H9 (cell line): ENCODE results near the gene SBNO1. TPM values are rescaled to one million over a fixed set of nuclear protein-coding genes. Genes with fewer than 3 reads are reported as not detected.
"Not testable (repeated sequence)": the region's sequence is repeated elsewhere in the genome, so short reads cannot be mapped to it uniquely, and the experiment has no call there.

Experiments used
- DNase-seq: peaks from one replicate; pipeline ENCODE4 v3.0.0-alpha.2; 2017
- H2AFZ ChIP-seq: one replicate; pipeline ENCODE4 v1.6.1; 2013; ENCODE audit warnings: mild to moderate bottlenecking, low read length, control low read depth, moderate library complexity
- H2AK5ac ChIP-seq: 2 replicates; pipeline ENCODE4 v1.6.1; 2013; ENCODE audit warnings: low read length, control low read depth, mixed read lengths; ENCODE audit not compliant: insufficient read length
- H2BK120ac ChIP-seq: one replicate; pipeline ENCODE4 v1.6.1; 2013; ENCODE audit warnings: low read depth, mild to moderate bottlenecking, low read length, control low read depth, inconsistent platforms; ENCODE audit not compliant: poor library complexity, severe bottlenecking
- H2BK12ac ChIP-seq: 2 replicates; pipeline ENCODE4 v1.6.1; 2013; ENCODE audit warnings: low read length, control low read depth, mixed read lengths, low read depth; ENCODE audit not compliant: insufficient read length
- H2BK15ac ChIP-seq: 2 replicates; pipeline ENCODE4 v1.6.1; 2013; ENCODE audit warnings: low read depth, low read length, control low read depth
- H2BK20ac ChIP-seq: one replicate; pipeline ENCODE4 v1.6.1; 2013; ENCODE audit warnings: low read depth, mild to moderate bottlenecking, low read length, control low read depth, inconsistent platforms; ENCODE audit not compliant: poor library complexity, severe bottlenecking
- H2BK5ac ChIP-seq: 2 replicates; pipeline ENCODE4 v1.6.1; 2013; ENCODE audit warnings: low read length, control low read depth, mixed read lengths; ENCODE audit not compliant: insufficient read length
- H3K14ac ChIP-seq: 2 replicates; pipeline ENCODE4 v1.6.1; 2013; ENCODE audit warnings: low read length, control low read depth; ENCODE audit not compliant: insufficient read depth
- H3K18ac ChIP-seq: 2 replicates; pipeline ENCODE4 v1.6.1; 2013; ENCODE audit warnings: low read depth, mild to moderate bottlenecking, mixed read lengths, low read length, control low read depth; ENCODE audit not compliant: insufficient read length
- H3K23ac ChIP-seq: 2 replicates; pipeline ENCODE4 v1.6.1; 2013; ENCODE audit warnings: low read length, control low read depth, mixed read lengths, low read depth; ENCODE audit not compliant: insufficient read length
- H3K23me2 ChIP-seq: 2 replicates; pipeline ENCODE4 v1.6.1; 2013; ENCODE audit warnings: low read depth, mild to moderate bottlenecking, mixed read lengths, low read length, control low read depth; ENCODE audit not compliant: insufficient read length, poor library complexity, severe bottlenecking
- H3K27ac ChIP-seq: 2 replicates; pipeline ENCODE4 v1.5.1; 2013; ENCODE audit warnings: low read length, control low read depth, mixed read lengths, low read depth; ENCODE audit not compliant: insufficient read length
- H3K27me3 ChIP-seq: 2 replicates; pipeline ENCODE4 v1.6.1; 2013; ENCODE audit warnings: low read length, control low read depth, inconsistent platforms; ENCODE audit not compliant: insufficient read depth
- H3K4ac ChIP-seq: 2 replicates; pipeline ENCODE4 v1.6.1; 2013; ENCODE audit warnings: low read depth, mild to moderate bottlenecking, control low read depth, inconsistent platforms, low read length, moderate library complexity
- H3K4me1 ChIP-seq: 2 replicates; pipeline ENCODE4 v1.6.1; 2013; ENCODE audit warnings: low read length, control low read depth, inconsistent platforms; ENCODE audit not compliant: insufficient read depth
- H3K4me2 ChIP-seq: 2 replicates; pipeline ENCODE4 v1.6.1; 2013; ENCODE audit warnings: low read length, control low read depth, mixed read lengths; ENCODE audit not compliant: insufficient read length, insufficient read depth
- H3K56ac ChIP-seq: 2 replicates; pipeline ENCODE4 v1.6.1; 2013; ENCODE audit warnings: low read depth, mild to moderate bottlenecking, mixed read lengths, low read length, control low read depth; ENCODE audit not compliant: insufficient read length
- H3K79me1 ChIP-seq: 2 replicates; pipeline ENCODE4 v1.6.1; 2013; ENCODE audit warnings: low read depth, mild to moderate bottlenecking, moderate library complexity, low read length, control low read depth, inconsistent platforms; ENCODE audit not compliant: insufficient read depth, poor library complexity, severe bottlenecking
- H3K79me2 ChIP-seq: 2 replicates; pipeline ENCODE4 v1.6.1; 2013; ENCODE audit warnings: low read length, control low read depth, inconsistent platforms; ENCODE audit not compliant: insufficient read depth
- H3K9ac ChIP-seq: 2 replicates; pipeline ENCODE4 v1.6.1; 2013; ENCODE audit warnings: low read length, control low read depth, mixed read lengths; ENCODE audit not compliant: insufficient read length; ENCODE audit errors: extremely low read depth
- H3K9me3 ChIP-seq: one replicate; pipeline ENCODE4 v1.6.1; 2013; ENCODE audit warnings: low read depth, low read length, inconsistent platforms; ENCODE audit not compliant: control insufficient read depth
- H3T11ph ChIP-seq: one replicate; pipeline ENCODE4 v1.6.1; 2013; ENCODE audit warnings: mild to moderate bottlenecking, low read length, control low read depth, inconsistent platforms
- H4K20me1 ChIP-seq: one replicate; pipeline ENCODE4 v1.6.1; 2013; ENCODE audit not compliant: control insufficient read depth, insufficient read length, insufficient read depth
- H4K5ac ChIP-seq: 2 replicates; pipeline ENCODE4 v1.6.1; 2013; ENCODE audit warnings: low read depth, mild to moderate bottlenecking, mixed read lengths, low read length, control low read depth; ENCODE audit not compliant: insufficient read length
- H4K8ac ChIP-seq: replicated peaks from 2 replicates; pipeline ENCODE4 v1.6.1; 2013; ENCODE audit warnings: low read length, control low read depth, mixed read lengths, low read depth; ENCODE audit not compliant: insufficient read length
- H4K91ac ChIP-seq: 2 replicates; pipeline ENCODE4 v1.6.1; 2013; ENCODE audit warnings: low read depth, mild to moderate bottlenecking, moderate library complexity, mixed read lengths, low read length, control low read depth; ENCODE audit not compliant: insufficient read length
- H3K27ac Mint-ChIP-seq, 3 experiments: 2 replicates in 2 of 3; 3 replicates in 1 of 3; pipeline ENCODE4 v1.8.0; 2020 to 2021; ENCODE audit warnings: mixed read lengths in 3 of 3, mild to moderate bottlenecking in 1 of 3, moderate library complexity in 1 of 3
- H3K27me3 Mint-ChIP-seq: 2 replicates; pipeline ENCODE4 v1.8.0; 2021; ENCODE audit warnings: low read depth, mild to moderate bottlenecking, moderate library complexity, mixed read lengths
- H3K36me3 Mint-ChIP-seq, 3 experiments: 2 replicates in 2 of 3; 3 replicates in 1 of 3; pipeline ENCODE4 v1.8.0; 2020 to 2021; ENCODE audit warnings: low read depth in 3 of 3, mixed read lengths in 3 of 3; ENCODE audit not compliant: insufficient read depth in 1 of 3
- H3K4me1 Mint-ChIP-seq, 2 experiments: 2 replicates each; pipeline ENCODE4 v1.8.0; 2020; ENCODE audit warnings: mixed read lengths in 2 of 2
- H3K4me3 Mint-ChIP-seq, 2 experiments: 2 replicates in 1 of 2; 3 replicates in 1 of 2; pipeline ENCODE4 v1.8.0; 2020 to 2021; ENCODE audit warnings: mild to moderate bottlenecking in 2 of 2, mixed read lengths in 2 of 2, moderate library complexity in 1 of 2
- H3K9me3 Mint-ChIP-seq, 2 experiments: 2 replicates in 1 of 2; 3 replicates in 1 of 2; pipeline ENCODE4 v1.8.0; 2020; ENCODE audit warnings: mild to moderate bottlenecking in 2 of 2, mixed read lengths in 2 of 2, moderate library complexity in 1 of 2
- CTCF ChIP-seq: fragments of 200-600 bp; sonication (generic); conservative IDR thresholded peaks from 3 replicates; pipeline ENCODE4 v1.8.0; 2021; ENCODE audit warnings: antibody characterized with exemption, mild to moderate bottlenecking
- WGBS: extraction: QIAGEN DNeasy Blood & Tissue Kit; methylation state at CpG from one replicate; pipeline ENCODE4 v1.1.7; 2013; ENCODE audit warnings: missing lambda C conversion rate, low lambda C conversion rate, mixed read lengths; ENCODE audit not compliant: insufficient read length; ENCODE audit errors: extremely low coverage; 5-methylcytosine and 5-hydroxymethylcytosine counted together
- total RNA-seq: library from RNA; stranded (reverse); gene quantifications from 2 replicates; pipeline ENCODE4 v1.2.1, GENCODE V29; 2021

SBNO1 gene
- total RNA-seq, 1 experiment from 2014 or later, result 47.5 TPM

DNA sequence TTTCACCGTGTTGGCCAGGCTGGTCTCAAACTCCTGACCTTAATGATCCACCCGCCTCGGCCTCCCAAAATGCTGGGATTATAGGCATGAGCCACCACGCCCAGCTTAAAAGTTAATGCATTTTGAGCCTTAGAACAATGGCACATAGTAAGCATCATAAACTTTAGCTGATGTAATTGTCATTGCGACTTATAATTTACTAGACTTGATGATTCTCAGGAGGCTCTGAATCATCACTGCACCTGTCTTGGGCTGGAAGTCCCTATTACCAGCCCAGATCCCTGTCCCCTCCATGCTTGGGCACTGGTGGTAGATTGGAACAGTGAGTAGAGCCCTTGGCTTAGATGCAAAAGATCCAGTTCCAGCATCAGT lies 45.4 kb upstream of the SBNO1 start:
- no peak overlapping the region for H3K4ac ChIP-seq
- Mint-ChIP-seq H3K36me3 (peaks cover 8 to 21% (median 12%) of the 10 kb centered on the region in 3 experiments), H3K9me3 (peaks cover 0 to 2% of the 10 kb centered on the region in 2 experiments; a peak in 3 of 5 replicates), H3K27ac (no peak overlapping the region), H3K4me3 (no peak overlapping the region), H3K4me1 (no peaks in the 10 kb centered on the region; a peak in 1 of 4 replicates), H3K27me3 (peaks cover 17% of the 10 kb centered on the region)
- H2BK15ac ChIP-seq, result no peak overlapping the region
- no peak overlapping the region for H2BK120ac ChIP-seq
- no peak overlapping the region for H2AFZ ChIP-seq
- H3K27ac ChIP-seq, result no peak overlapping the region
- H2BK5ac ChIP-seq, result no peak overlapping the region
- H3K79me1 ChIP-seq, result no peaks in the 10 kb centered on the region
- H2AK5ac ChIP-seq, result no peak overlapping the region
- H3K18ac ChIP-seq, result no peak overlapping the region
- no peak overlapping the region for H3T11ph ChIP-seq
- H4K5ac ChIP-seq, result no peak overlapping the region
- no peak for DNase-seq
- no peak overlapping the region for H3K9ac ChIP-seq
- no peaks in the 10 kb centered on the region for H4K20me1 ChIP-seq
- H2BK20ac ChIP-seq, result no peak overlapping the region
- H4K8ac ChIP-seq, result no peak overlapping the region
- no CpG with 5 or more reads among the region's 5 CpGs for WGBS
- H3K23me2 ChIP-seq, result no peaks in the 10 kb centered on the region
- H4K91ac ChIP-seq, result no peak overlapping the region
- TF ChIP-seq CTCF, result no peak
- no peaks in the 10 kb centered on the region for H3K27me3 ChIP-seq
- no peaks in the 10 kb centered on the region for H3K4me1 ChIP-seq
- H3K79me2 ChIP-seq, result no peaks in the 10 kb centered on the region
- no peak overlapping the region for H3K56ac ChIP-seq
- no peak overlapping the region for H3K14ac ChIP-seq
- no peaks in the 10 kb centered on the region for H3K9me3 ChIP-seq
- no peak overlapping the region for H3K4me2 ChIP-seq
- H2BK12ac ChIP-seq, result no peak overlapping the region
- H3K23ac ChIP-seq, result no peak overlapping the region

DNA sequence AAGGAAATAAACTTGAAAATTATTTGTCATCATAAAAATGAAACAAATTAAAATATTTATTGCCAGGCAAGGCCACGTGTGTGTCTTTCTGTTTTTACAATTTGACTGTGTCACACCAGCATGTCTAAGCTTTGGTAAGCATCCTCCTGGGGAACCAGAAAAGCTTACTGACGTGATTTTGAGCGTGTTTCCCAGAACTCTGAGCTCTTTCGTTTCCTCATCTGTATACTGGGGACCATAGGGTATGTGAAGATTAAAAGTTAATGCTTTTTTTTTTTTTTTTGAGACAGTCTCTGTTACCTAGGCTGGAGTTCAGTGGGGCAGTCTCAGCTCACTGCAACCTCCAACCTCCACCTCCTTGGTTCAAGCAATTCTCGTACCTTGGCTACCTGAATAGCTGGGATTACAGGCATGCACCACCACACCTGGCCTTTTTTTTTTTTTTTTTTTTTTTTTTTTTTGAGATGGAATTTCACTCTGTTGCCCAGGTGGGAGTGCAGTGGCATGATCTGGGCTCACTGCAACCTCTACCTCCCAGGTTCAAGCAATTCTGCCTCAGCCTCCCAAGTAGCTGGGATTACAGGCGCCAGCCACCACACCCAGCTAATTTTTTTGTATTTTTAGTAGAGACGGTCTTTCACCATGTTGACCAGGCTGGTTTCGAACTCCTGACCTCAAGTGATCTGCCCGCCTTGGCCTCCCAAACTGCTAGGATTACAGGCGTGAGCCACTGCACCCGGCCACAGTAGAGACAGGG lies 44.8 kb upstream of the SBNO1 start:
- H4K5ac ChIP-seq, H4K91ac ChIP-seq, H2BK20ac ChIP-seq, H3K4me3 Mint-ChIP-seq, H3K4ac ChIP-seq, H3K27ac Mint-ChIP-seq, H3K9ac ChIP-seq, H2BK5ac ChIP-seq, H2BK15ac ChIP-seq, H3K56ac ChIP-seq, H4K20me1 ChIP-seq, H3K9me3 ChIP-seq, H3K27me3 ChIP-seq, H2AFZ ChIP-seq, H2AK5ac ChIP-seq, H3T11ph ChIP-seq, H3K9me3 Mint-ChIP-seq, H3K23ac ChIP-seq, H2BK12ac ChIP-seq, H3K27ac ChIP-seq, H3K4me2 ChIP-seq, H3K23me2 ChIP-seq, DNase-seq, H2BK120ac ChIP-seq, H3K79me1 ChIP-seq, H3K4me1 Mint-ChIP-seq, H3K79me2 ChIP-seq, H4K8ac ChIP-seq, H3K14ac ChIP-seq, H3K4me1 ChIP-seq, H3K18ac ChIP-seq: not testable (repeated sequence)
- Mint-ChIP-seq H3K27me3 (peaks cover 23% of the 10 kb centered on the region), H3K36me3 (peaks cover 11 to 26% (median 17%) of the 10 kb centered on the region in 3 experiments; a peak in 6 of 7 replicates)
- WGBS, result no CpG with 5 or more reads among the region's 11 CpGs
